ENCODE data around the gene TTLL4.

TTLL4 gene

GRCh38 chr2:218786133-218786532 lies 75.5 kb downstream of the TTLL4 start:
- DNase-seq (ENCODE audit: low read depth) = no peak

DNA sequence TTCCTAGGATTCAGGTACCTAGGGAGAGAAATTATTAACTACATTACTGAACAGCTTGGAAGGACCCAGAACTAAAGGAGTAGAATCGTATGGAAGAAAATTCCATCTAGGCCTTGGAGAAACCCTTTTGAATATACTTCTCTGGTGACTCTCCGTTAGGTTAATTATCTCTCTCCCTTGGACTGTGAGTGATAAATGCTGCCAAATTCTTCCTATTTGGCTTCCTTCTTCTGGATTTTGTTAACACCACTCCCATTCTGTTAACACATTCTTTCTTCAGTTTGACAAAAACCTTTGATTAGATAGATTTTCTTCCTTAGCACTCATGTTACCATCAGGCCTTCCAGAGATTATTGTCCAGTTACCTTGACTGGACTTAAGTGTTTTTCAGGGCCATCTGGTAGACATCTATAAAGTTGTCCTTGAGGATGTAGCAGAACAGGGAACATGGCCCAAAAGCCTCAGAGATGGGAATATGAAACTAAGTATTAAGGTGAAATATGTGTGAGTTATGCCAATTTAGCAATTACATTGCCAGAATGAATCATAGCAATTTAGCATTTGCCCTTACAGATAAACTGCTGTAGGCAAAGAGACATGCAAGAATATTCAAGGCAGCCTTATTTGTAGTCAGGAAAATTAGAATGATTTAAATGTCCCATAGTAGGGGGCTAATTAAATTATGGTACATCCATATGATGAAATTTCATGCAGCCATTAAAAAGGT lies 78.1 kb downstream of the TTLL4 start:
- no peak for DNase-seq (ENCODE audit: low read depth)

- no peak for DNase-seq (ENCODE audit: low read depth)
Observed at GRCh38 chr2:218792433-218792832, 81.8 kb downstream of the TTLL4 start.

GRCh38 chr2:218796691-218797090 lies 86.1 kb downstream of the TTLL4 start:
- no peak for DNase-seq (ENCODE audit: low read depth)

DNA sequence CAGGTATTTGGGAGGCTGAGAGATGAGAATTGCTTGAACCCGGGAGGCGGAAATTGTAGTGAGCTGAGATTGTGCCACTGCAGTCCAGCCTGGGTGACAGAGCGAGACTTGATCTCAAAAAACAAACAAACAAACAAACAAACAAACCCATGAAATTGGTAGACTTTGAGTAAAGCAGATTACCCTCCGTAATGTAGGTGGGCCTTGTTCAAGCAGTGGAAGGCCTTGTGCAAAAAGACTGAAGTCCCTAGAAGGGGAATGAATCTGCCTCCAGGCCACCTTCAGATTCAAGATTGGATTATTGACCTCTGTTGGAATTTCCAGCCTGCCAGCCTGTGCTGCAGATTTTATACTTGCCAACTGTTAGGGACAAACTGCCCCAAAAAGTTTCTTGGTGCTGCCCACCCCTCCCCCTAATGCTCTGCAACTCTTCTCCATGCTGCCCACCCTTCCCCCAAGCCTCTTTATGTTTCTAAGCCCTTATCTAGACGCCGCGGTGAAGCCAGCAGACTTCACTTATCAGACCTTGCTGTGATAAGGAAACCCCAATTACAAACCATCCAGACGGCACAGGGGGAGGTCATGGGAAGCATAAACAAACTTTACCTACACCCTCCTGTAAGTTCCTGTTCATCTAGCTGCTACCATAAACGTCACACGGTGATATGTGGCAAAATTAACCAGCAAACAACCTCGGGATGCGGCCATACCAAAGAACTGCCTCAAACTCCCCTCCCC lies 88.3 kb downstream of the TTLL4 start:
- DNase-seq (ENCODE audit: low read depth) = no peak

- DNase-seq (ENCODE audit: low read depth) = no peak
Observed at GRCh38 chr2:218799990-218800389, 89.4 kb downstream of the TTLL4 start.

- no peak for DNase-seq (ENCODE audit: low read depth)
Observed at GRCh38 chr2:218802386-218802994, 91.9 kb downstream of the TTLL4 start.

- DNase-seq (ENCODE audit: low read depth) = no peak
Observed at GRCh38 chr2:218804817-218805216, 94.2 kb downstream of the TTLL4 start.
